HG02981 (cell line): ENCODE data around the gene ZNF689.
"Not testable (repeated sequence)": the region's sequence is repeated elsewhere in the genome, so short reads cannot be mapped to it uniquely, and the experiment has no call there.

ENCODE experiments used
- ATAC-seq: cut with Tn5 transposase; IDR thresholded peaks from one replicate; pipeline ENCODE4 v1.9.1; 2021; ENCODE audit warnings: mild to moderate bottlenecking, moderate library complexity; ENCODE audit not compliant: unreplicated experiment

Gene ZNF689

DNA sequence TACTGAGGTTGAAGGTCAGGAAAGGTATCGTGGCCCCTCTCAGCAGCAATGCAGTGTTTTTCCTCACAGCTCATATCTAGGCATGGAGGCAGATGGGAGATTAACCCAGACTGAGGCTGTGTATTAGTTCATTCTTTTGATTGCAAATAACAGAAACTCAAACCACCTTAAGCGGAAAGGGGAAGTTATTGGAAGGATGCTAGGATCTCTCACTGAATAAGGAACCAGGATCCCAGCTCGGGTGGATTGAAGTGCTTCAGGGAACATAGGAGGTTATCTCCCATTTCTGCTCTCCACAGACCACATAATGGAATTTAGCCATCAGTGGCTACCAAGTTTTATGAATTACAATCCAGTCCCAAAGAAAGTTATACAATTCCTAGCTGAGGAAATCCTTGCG is 8.2 kb downstream of the ZNF689 start:
- no peak for ATAC-seq

DNA sequence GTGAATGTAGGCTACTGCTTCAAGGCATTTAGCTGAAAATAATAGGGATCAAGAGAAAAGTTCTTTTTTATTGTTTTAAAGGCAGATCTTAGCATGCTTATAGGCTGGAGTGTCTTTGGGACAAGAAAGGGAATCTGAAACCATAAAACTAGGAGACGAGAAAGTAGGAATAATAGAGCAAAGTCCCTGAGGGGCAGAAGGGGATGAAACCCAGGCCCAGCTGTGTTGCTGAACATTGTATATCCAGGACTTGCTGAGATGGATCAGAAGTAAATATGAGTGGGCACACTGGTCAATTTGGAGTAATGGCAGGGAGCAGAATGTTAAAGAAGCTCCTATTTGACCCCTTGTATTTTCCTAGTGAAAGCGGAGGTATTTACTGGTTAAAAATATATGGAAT is 9.3 kb downstream of the ZNF689 start:
- ATAC-seq = no peak

DNA sequence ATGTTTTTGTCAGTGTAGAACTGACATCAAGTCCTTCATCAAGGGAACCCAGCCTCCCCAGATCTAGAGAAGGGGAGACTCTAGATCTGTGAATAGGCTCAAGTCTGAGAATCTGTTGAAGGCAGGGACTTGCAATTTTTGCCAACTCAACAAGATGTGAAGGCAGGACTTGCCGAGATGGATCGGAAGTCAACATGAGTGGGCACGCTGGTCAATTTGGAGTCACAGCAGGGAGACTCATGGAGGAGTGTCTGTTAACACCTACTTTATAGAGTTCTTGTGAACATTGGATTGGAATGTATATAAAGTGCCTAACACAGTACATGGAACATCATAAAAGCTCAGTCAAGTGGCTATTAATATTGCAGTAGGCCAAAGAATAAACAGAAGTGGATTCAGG is 10.0 kb downstream of the ZNF689 start:
- ATAC-seq = no peak

DNA sequence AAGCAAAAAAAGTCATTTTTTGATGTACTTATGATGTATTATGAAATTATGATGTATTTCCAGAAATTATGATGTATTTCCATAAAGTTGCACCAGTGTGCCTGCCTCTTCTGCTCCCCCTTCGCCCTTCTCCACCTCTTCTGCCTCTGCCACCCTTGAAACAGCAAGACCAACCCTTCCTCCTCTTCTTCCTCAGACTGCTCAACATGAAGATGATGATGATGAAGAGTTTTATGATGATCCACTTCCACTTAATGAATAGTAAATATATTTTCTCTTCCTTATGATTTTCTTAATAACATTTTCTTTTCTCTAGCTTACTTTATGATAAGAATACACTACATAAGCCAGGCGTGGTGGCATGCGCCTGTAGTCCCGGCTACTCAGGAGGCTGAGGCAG is 17.3 kb downstream of the ZNF689 start:
- ATAC-seq = no peak

DNA sequence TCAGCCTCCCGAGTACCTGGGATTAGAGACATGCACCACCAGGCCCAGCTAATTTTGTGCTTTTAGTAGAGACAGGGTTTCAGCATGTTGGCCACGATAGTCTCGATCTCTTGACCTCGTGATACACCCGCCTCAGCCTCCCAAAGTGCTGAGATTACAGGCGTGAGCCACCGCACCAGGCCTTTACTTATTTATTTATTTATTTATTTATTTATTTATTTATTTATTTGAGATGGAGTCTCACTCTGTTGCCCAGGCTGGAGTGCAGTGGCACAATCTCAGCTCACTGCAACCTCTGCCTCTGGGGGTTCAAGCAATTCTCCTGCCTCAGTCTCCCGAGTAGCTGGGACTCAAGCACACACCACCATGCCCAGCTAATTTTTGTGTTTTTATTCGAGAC is 19.3 kb downstream of the ZNF689 start:
- ATAC-seq = not testable (repeated sequence)

DNA sequence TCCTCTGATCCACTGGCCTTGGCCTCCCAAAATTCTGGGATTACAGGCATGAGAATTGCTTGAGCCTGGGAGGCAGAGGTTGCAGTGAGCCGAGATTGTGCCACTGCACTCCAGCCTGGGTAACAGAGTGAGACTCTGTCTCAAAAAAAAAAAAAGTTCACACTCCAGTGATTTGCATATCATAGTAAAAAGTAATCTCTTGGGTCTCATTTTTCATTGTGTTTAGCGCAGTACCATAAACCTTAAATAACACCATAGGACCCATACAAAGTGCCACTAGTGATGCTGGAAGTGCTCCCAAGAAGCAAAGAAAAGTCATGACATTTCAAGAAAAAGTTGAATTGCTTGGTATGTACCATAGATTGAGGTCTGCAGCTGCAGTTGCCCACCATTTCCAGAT is 20.6 kb downstream of the ZNF689 start:
- not testable (repeated sequence) for ATAC-seq

DNA sequence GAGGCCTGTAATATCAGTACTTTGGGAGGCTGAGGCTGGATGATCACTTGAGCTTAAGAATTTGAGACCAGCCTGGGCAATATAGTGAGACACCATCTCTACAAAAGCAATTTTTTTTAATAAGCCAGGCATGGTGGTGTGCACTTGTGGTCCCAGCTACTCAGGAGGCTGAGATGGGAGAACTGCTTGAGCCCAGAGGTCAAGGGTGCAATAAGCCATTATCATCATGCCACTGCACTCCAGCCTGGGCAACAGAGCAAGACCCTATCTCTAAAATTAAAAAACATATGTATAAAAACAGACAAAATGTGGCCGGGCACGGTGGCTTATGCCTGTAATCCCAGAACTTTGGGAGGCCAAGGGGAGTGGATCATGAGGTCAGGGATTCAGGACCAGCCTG is 21.5 kb downstream of the ZNF689 start:
- no peak for ATAC-seq

DNA sequence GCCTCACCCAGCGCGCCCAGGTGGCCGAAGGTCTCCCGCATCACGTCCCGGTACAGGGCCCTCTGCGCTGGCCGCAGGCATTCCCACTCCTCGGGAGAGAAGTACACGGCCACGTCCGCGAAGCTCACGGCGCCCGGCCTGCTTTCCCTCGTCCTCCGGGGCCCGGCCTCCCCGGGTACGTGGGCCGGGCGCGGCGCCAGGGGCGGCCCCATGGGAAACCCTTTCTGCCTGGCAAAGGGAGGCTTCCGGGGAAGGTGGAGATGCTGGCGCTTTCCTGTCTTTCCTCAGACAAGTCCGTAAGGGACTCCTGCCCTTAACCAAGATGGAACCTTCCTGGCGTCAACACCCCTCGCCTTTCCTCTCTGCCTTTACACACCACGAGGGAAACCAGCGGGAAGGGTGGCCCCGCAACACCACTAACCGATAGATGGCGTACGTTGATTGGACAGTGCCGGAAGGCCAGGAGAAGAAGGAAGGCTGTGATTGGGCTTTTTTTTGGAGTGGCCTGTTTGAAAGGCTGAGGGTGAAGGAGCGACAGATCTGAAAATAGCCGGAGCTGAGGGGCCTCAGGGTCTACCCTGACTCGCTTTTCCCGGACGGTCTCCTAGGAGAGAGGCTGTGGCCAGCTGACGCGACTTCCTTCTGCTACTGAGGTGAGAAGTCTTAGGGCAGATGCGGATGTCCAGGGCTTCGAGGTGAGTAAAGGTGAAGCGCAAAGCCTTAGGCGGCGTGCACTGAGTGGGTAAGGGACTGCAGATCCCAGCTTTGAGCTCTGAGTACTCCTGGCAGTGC is 24.6 kb downstream of the ZNF689 start, which contains the start of gene ZNF785:
Gene ZNF785 (minus strand): TSS at position 298 of the 792 bp plus-strand sequence. CDS start 86 bp downstream, at position 212.
- ATAC-seq = peak; percentile 95

DNA sequence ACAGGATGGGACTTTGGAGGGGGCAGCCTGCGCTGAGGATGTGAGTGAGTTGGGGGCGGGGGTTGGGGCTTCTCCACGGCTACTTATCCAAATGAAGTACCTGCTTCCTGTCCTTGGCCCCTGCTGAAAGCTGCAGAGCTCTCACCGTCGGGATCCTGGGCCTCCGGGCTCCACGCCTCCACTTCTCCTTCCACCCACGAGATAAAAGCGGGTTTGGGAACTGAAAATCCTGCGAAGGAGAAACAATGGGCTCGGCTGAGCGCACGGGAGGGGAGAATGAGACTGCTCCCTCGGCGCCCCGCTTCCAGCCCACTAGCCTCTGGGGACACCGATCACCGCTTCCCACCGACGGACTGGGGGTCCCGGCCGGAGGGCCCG is 25.2 kb downstream of the ZNF689 start:
- no peak for ATAC-seq

DNA sequence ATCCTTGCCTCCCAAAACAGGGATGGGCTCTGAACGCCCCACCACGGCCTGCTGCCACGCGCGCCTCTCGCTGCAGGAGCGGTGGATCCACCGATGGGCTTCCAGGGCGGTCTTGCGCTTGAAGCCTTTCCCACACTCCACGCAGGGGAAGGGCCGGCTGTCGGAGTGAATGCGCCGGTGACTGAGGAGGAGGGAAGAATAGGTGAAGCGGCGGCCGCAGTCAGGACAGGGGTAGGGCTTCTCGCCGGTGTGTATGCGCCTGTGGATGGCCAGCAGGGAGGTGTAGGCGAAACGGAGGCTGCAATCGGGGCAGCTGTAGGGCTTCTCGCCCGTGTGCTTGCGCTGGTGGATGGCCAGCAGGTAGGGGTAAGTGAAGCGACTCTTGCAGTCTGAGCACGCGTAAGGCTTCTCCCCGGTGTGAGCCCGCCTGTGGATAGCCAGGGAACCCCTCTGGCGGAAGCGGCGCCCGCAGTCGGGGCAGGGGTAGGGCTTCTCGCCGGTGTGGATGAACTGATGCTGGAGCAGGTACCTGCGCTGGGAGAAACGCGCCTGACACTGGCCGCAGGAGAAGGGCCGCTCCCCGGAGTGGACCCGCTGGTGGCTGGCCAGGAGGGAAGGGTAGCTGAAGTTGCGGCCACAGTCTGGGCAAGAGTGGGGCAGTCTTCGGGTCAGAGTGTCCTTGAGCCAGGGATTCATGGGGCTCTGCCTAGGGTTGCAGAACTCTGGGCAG is 27.4 kb downstream of the ZNF689 start:
- ATAC-seq = no peak

DNA sequence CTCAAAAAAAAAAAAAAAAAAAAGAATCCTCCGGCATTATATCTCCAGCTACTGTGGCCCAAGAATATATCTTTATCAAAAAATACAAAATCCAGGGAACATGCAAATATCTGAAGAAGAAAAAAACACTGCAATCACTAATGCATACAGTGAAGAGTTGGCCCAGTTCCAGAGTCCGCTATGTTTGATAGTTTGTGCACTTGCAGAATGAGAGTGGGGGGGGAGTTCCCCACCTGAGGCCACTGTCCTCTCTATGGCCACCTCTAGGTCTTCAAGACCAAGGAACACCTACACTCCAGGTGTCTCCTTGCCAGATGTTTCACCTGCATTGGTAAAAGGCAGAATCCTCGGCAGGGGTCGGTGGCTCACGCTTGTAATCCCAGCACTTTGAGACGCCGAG is 28.7 kb downstream of the ZNF689 start:
- ATAC-seq = no peak

DNA sequence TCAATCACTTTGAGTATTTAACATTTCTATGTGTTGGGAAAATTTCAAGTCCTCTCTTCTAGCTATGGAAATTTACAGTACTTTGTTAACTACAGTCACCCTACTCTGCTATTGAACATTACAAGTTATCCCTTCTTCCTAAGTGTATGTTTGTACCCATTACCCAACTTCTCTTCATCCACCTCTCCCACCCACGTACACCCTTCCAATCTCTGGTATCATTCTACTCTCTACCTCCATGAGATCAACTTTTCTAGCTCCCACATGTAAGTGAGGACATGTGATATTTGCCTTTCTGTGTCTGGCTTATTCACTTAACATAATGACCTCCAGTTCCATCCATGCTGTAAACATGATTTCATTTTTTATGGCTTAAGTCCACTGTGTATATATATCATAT is 35.5 kb downstream of the ZNF689 start:
- no peak for ATAC-seq

DNA sequence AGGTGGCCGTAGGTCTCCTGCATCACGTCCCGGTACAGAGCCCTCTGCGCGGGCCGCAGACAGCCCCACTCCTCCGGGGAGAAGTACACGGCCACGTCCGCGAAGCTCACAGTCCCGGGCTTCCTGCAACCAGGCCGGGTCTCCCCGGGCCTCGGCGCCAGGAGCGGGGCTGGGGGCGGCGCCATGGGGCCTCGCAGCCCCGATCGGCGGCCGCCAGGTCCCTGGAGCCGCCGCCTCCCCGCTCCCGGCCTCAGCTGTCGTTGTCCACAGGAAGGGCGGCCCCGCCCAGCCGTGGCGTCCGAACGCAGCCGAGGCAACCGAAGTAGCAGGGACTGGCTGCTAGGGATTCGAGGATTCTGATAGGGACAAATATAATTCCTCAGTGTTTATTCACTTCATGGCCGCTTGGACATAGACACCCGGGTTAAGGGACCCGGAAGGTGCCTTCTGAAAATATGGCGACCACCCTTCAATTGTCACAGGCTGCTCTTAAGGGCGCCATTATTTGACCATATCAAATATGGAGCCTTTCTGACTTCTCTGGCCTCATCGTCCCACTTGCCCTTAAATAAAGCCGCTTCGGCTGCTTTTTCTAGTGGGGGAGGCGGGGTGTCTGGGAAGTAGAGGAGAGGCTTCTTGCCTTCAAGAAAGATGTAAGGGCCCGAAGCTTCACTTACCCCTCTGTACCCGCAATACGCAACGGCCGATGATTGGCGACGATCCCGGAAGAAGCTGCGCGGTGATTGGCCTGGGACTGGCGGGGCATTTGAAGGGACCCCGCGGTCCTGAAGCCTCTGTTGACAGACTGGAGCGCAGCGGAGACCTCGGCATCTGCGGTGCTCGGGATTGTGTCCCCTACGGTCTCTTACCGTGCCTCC is 38.5 kb downstream of the ZNF689 start, which contains the start of gene ZNF688:
Gene ZNF688 (minus strand): TSS at position 270 of the 878 bp plus-strand sequence. CDS start 85 bp downstream, at position 185.
- ATAC-seq = peak; percentile 70

DNA sequence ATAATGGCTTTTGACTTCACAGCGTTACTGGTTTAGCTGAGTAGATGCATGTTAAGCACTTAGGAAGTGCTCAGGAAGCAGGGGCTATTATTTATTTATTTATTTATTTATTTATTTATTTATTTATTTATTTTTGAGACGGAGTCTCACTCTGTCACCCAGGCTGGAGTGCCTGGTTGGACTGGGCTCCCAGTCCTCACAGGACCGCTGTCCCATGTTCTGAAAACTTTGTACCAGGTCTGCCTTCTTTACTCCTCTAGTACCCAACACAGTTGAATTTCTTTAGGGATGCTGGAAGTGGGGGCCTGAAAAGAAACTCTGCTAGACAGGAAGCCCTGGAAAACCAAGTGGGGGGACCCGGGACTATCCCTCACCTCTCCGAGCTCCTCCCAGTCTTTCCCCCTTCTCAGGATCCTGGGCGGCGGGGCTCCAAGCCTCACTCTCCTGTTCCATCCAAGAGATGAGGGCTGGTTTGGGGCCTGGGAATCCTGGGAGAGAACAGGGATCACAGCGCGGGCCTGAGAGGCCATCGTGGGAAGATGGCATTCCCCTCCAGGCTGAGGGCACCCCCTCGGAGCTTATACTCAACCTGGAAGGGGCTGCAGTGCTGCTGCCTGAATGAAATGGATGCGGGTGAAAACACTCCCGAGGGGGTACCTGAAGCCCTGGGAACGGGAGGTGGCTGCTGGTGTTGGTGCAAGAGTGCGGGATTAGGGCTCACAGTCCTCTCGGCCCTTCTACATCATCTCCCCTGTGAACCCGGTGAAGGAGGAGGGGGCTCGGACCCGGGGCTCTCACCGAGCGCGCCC is 39.3 kb downstream of the ZNF689 start:
- no peak for ATAC-seq

DNA sequence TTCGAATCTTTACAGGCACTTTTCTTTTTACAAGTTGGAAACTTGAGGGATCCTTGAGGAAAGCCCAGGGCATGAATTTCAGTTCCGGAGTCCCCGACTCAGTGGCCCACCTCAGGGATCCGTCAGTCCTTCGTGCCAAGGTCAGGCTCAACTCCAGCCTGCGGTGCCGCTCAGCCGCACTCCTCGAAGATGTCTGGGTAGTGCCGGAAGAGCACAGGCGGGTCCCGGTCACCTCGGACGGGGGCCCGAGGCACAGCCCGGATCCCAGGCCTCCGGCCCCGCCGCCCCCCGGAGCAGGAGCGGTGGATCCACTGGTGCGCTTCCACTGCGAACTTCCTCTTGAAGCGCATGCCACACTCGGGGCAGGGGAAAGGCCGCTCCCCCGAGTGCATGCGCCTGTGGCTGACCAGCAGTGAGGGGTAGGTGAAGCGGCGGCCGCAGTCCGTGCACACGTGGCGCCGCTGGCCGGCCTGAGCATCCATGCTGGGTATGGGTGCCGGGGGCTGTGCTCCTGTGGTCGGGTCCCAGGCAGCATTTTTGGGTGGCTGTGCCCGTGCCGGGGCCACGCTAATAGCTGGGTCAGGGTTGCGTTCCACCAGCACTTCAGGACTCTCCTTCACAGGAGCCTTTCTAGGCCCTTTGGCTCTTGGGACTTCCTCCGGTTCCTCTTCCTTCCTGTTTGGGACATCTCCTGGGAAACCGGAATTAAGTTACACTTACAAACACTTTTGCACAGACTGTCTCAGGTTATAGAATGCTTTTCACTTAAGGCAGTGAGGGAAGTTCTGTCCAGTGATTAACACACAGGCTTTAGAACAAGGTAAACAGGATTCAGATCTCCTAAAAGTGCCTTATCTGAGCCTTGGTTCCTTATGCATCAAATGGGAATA is 40.2 kb downstream of the ZNF689 start:
- ATAC-seq = no peak

DNA sequence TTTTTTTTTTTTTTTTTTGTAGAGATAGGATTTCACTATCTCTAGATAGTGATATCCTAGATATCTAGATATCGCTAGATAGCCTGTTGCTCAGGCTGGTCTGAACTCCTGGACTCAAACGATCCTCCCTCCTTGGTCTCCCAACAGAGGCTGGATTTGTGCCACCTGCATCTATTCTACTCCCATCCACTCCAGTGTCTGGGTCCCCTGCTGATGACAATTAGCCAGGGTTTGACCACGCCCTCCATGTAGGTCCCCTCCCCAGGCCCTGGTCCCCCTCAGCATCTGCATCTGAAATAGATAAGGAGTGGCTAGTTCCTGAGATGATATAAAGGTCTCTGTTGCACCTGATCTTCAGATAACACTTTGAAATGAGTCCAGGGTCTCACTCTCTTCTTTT is 40.9 kb downstream of the ZNF689 start:
- ATAC-seq = no peak

DNA sequence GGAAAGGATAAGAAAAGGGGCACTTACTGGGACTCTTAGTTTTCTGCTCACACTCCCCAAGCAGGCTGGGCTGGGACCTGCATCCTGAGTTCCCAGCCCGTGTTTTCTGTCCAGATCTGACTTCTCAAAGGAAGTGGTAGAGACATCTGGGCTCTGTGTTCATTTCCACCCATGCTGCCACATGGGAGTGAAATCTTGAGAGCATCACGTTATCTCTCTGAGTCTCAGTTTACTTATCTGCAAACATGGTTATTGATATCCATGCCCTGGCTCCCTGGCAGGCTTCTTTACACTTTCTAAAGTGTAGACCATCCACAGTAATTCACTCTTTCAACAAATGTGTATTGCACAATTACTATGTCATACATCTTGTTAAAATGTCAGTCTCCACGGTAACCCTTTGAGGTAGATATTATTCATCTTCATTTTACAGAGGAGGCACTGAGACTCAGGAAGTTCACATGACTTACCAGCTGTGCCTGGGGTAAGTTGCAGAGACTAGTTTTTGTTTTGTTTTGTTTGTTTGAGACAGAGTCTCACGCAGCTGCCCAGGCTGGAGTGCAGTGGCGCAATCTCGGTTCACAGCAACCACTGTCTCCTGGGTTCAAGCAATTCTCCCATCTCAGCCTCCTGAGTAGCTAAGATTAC is 42.1 kb downstream of the ZNF689 start:
- no peak for ATAC-seq

DNA sequence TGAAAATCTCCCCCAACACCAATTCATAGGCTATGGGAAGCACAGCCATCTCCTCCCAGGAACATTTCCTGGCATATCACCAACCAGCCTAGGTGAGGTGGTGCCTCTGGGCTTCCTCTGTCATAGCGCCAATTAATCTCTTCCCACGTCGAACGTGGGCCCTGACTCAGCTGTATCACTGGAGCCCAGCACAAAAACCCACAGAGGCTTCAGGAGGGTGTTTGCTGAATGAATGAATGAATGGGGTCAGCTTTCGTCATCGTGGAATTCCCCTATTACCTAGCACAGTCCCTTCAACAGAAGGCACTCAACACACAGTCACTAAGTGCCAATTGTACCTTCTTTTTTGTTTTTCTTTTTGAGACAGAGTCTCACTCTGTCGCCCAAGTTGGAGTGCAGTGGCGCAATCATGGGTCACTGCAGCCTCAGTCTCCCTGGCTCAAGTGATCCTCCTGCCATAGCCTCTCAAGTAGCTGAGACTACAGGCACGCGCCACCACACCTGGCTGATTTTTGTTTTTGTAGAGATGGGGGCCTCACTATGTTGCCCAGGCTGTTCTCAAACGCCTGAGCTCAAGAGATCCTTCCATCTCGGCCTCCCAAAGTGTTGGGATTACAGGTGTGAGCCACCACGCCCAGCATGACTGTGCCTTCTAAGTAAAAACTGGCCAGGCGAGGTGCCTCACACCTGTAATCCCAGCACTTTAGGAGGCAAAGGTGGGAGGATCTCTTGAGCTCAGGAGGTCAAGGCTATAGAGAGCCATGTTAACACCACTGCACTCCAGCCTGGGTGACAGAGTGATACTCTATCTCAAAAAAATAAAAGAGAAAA is 42.8 kb downstream of the ZNF689 start:
- ATAC-seq = no peak
